HFF-Myc (cell line): ENCODE data around the gene RBM5.

Experiments used
- DNase-seq: peaks from one replicate; pipeline ENCODE4 v3.0.0-alpha.2; 2011; ENCODE audit warnings: low read depth; ENCODE audit errors: extremely low read depth
- H3K4me3 ChIP-seq: replicated peaks from 2 replicates; pipeline ENCODE4 v1.5.1; 2011; ENCODE audit warnings: low read depth, mild to moderate bottlenecking, control low read depth, low read length
- CTCF ChIP-seq: IDR thresholded peaks from 2 replicates; pipeline ENCODE4 v1.5.1; 2012; ENCODE audit warnings: mild to moderate bottlenecking, low read depth, low read length, control low read depth; ENCODE audit errors: missing control alignments

The RBM5 gene

GRCh38 chr3:50102558-50102957, 13.8 kb downstream of the RBM5 start:
- DNase-seq: no peak
- no peak overlapping the region for H3K4me3 ChIP-seq
- no peak for TF ChIP-seq CTCF

GRCh38 chr3:50111757-50112156, 23.0 kb downstream of the RBM5 start:
- no peak overlapping the region for H3K4me3 ChIP-seq
- TF ChIP-seq CTCF: no peak
- DNase-seq: no peak

- no peak overlapping the region for H3K4me3 ChIP-seq
- no peak for DNase-seq
- TF ChIP-seq CTCF: no peak
Observed at GRCh38 chr3:50112462-50112861, 23.7 kb downstream of the RBM5 start.

- H3K4me3 ChIP-seq: no peak overlapping the region
- DNase-seq: no peak
- no peak for TF ChIP-seq CTCF
Observed at GRCh38 chr3:50117120-50117519, 28.4 kb downstream of the RBM5 start.

GRCh38 chr3:50118237-50118636, 29.5 kb downstream of the RBM5 start:
- TF ChIP-seq CTCF: no peak
- no peak overlapping the region for H3K4me3 ChIP-seq
- no peak for DNase-seq

GRCh38 chr3:50119786-50120185, 31.1 kb downstream of the RBM5 start:
- no peak overlapping the region for H3K4me3 ChIP-seq
- no peak for DNase-seq
- TF ChIP-seq CTCF: no peak

GRCh38 chr3:50120364-50121071, 31.8 kb downstream of the RBM5 start:
- DNase-seq: no peak
- no peak for TF ChIP-seq CTCF
- H3K4me3 ChIP-seq: no peak overlapping the region
